MCF 10A (cell line): ENCODE results near the gene ZGLP1. TPM values are rescaled to one million over a fixed set of nuclear protein-coding genes. Genes with fewer than 3 reads are reported as not detected.
A peak's percentile ranks its signal among the peaks of the same experiment; 100 is the strongest.

Source experiments
- BruUV-seq: library from RNA; stranded (reverse); fragments of 400-500 nt; replicated peaks from 2 replicates; lab custom pipeline; 2021; lab: Mats Ljungman, UMichigan
- CTCF ChIA-PET: fragments of 300-600 bp; sonication (Branson Sonifier 250); formaldehyde crosslinking; extraction: SDS; loops from one replicate; lab custom pipeline; 2021; ENCODE audit warnings: antibody characterized with exemption, inconsistent platforms; lab: Yijun Ruan, JAX
- POLR2A ChIA-PET: fragments of 300-600, 350-650 bp; sonication (Branson Sonifier 250); formaldehyde crosslinking; extraction: SDS; loops from one replicate; lab custom pipeline; 2020; ENCODE audit warnings: antibody characterized with exemption, inconsistent platforms; lab: Yijun Ruan, JAX
- DNase-seq: peaks from one replicate; pipeline ENCODE4 v3.0.0-alpha.2; 2018; ENCODE audit not compliant: unreplicated experiment
- H3K27ac Mint-ChIP-seq: one replicate; pipeline ENCODE4 v1.8.0; 2022; ENCODE audit warnings: mild to moderate bottlenecking, low read depth, mixed read lengths; ENCODE audit not compliant: unreplicated experiment
- H3K27me3 Mint-ChIP-seq: one replicate; pipeline ENCODE4 v1.8.0; 2022; ENCODE audit warnings: mixed read lengths; ENCODE audit not compliant: insufficient read depth, unreplicated experiment
- H3K36me3 Mint-ChIP-seq: one replicate; pipeline ENCODE4 v1.8.0; 2022; ENCODE audit warnings: mild to moderate bottlenecking, moderate library complexity, mixed read lengths; ENCODE audit not compliant: insufficient read depth, unreplicated experiment
- H3K4me1 Mint-ChIP-seq: one replicate; pipeline ENCODE4 v1.8.0; 2022; ENCODE audit warnings: mixed read lengths; ENCODE audit not compliant: insufficient read depth, unreplicated experiment
- H3K4me3 Mint-ChIP-seq: one replicate; pipeline ENCODE4 v1.8.0; 2022; ENCODE audit warnings: mild to moderate bottlenecking, moderate library complexity, mixed read lengths; ENCODE audit not compliant: unreplicated experiment
- H3K9me3 Mint-ChIP-seq: one replicate; pipeline ENCODE4 v1.8.0; 2022; ENCODE audit warnings: mixed read lengths; ENCODE audit not compliant: unreplicated experiment
- CTCF ChIP-seq: fragments of 200-600 bp; IDR thresholded peaks from one replicate; pipeline ENCODE4 v1.8.0; 2022; ENCODE audit warnings: antibody characterized with exemption, mild to moderate bottlenecking; ENCODE audit not compliant: unreplicated experiment
- intact Hi-C: fragments of 100-400 bp; cut with micrococcal nuclease; formaldehyde crosslinking; loops from 2 replicates; pipeline ENCODE4 v1.14.1; 2022
- total RNA-seq: library from RNA; stranded (reverse); gene quantifications from 2 replicates; pipeline ENCODE4 v1.2.3, GENCODE V29; 2022

The ZGLP1 gene
- total RNA-seq, 1 experiment from 2014 or later = 3.8 TPM

- no peak overlapping the region for H3K4me3 Mint-ChIP-seq
- no TSS peak for BruUV-seq
- ChIA-PET POLR2A (no interaction called here), CTCF (interaction anchor here (0.6 to 1.0 kb wide), 2 partner anchors 26 to 118 kb away, joined by 3 to 5 read pairs; no protein-coding TSS in a partner anchor)
- no peak for TF ChIP-seq CTCF
- no peak for DNase-seq
- H3K27ac Mint-ChIP-seq = no peak overlapping the region
- intact Hi-C loops = no loop called here
- H3K27me3 Mint-ChIP-seq = no peaks in the 10 kb centered on the region
- no peaks in the 10 kb centered on the region for H3K9me3 Mint-ChIP-seq
- H3K36me3 Mint-ChIP-seq = peaks cover 17% of the 10 kb centered on the region
- H3K4me1 Mint-ChIP-seq = peaks cover 5% of the 10 kb centered on the region
Observed at GRCh38 chr19:10295305-10295846, 14.2 kb downstream of the ZGLP1 start.

GRCh38 chr19:10294368-10294697 is 15.3 kb downstream of the ZGLP1 start:
- intact Hi-C loops = no loop called here
- peaks cover 17% of the 10 kb centered on the region for H3K36me3 Mint-ChIP-seq

GRCh38 chr19:10293637-10294367 is 15.8 kb downstream of the ZGLP1 start:
- Mint-ChIP-seq H3K4me1 (peaks cover 11% of the 10 kb centered on the region), H3K36me3 (peaks cover 17% of the 10 kb centered on the region), H3K27ac (no peak overlapping the region), H3K9me3 (no peaks in the 10 kb centered on the region), H3K4me3 (no peak overlapping the region), H3K27me3 (no peaks in the 10 kb centered on the region)
- no TSS peak for BruUV-seq
- intact Hi-C loops = no loop called here
- no peak for TF ChIP-seq CTCF
- CTCF ChIA-PET = no interaction called here
- no peak for DNase-seq
- POLR2A ChIA-PET = no interaction called here

More at GRCh38 chr19:10294368-10294697, 15.3 kb downstream of the ZGLP1 start:
- Mint-ChIP-seq H3K27ac (no peak overlapping the region), H3K9me3 (no peaks in the 10 kb centered on the region), H3K4me3 (no peak overlapping the region), H3K27me3 (no peaks in the 10 kb centered on the region), H3K4me1 (peaks cover 9% of the 10 kb centered on the region)
- no peak for TF ChIP-seq CTCF
- no TSS peak for BruUV-seq
- ChIA-PET POLR2A (no interaction called here), CTCF (no interaction called here)
- DNase-seq = no peak

GRCh38 chr19:10292789-10293636 is 16.6 kb downstream of the ZGLP1 start:
- Mint-ChIP-seq H3K27me3 (no peaks in the 10 kb centered on the region), H3K4me1 (peaks cover 15% of the 10 kb centered on the region), H3K27ac (no peak overlapping the region), H3K36me3 (peaks cover 17% of the 10 kb centered on the region), H3K9me3 (no peaks in the 10 kb centered on the region), H3K4me3 (peak overlapping the region; percentile 79)
- no peak for DNase-seq
- no TSS peak for BruUV-seq
- CTCF ChIA-PET = interaction anchor here (1.2 kb wide), 1 partner anchor 22 kb away, joined by 3 read pairs; the partner anchor contains the start of gene ICAM1
- no peak for TF ChIP-seq CTCF
- POLR2A ChIA-PET = no interaction called here
- intact Hi-C loops = no loop called here
